Measurements from ENCODE around the gene THSD4. TPM values are rescaled to one million over a fixed set of nuclear protein-coding genes. Genes with fewer than 3 reads are reported as not detected.

THSD4 gene
- total and polyA plus RNA-seq, 7 donors, result 1.4 to 7.8 (median 2.2) TPM

DNA sequence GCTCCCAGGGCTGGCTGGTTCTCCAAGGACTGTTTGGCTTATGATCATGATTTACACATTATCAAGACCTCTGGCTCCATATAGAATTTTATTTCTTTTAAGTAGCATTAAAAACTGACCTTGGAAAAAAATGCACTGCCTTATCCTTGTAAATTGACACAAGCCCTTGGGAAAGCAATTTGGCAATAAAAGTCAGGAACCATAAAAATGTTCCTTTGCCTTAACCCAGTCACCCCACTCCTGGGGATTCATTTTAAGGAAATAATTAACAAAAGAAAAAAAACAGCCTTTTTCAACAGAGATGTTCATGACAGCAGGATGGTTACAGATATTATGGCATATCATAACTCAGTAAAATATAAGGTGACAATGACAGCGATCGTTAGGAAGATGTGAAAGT lies 643.4 kb downstream of the THSD4 start:
- no peak for DNase-seq
- WGBS, 2 donors, result 19 to 71% methylated on average over 2 of the region's 2 CpGs
- H3K9me3 ChIP-seq, result peaks cover 0 to 5% (median 4%) of the 10 kb centered on the region in 4 donors
- H3K27ac ChIP-seq, result no peak overlapping the region
- intact Hi-C loops (cut with DNase I), result no loop called here
- H3K36me3 ChIP-seq, result no peaks in the 10 kb centered on the region
- H3K4me1 ChIP-seq, result no peaks in the 10 kb centered on the region
- no peak overlapping the region for H3K4me3 ChIP-seq
- H3K27me3 ChIP-seq, result no peaks in the 10 kb centered on the region
- TF ChIP-seq POLR2AphosphoS5 (IDR thresholded peaks at IDR 0.05), result no peak
- TF ChIP-seq POLR2A (IDR thresholded peaks at IDR 0.05), result no peak
- no peak for TF ChIP-seq EP300 (IDR thresholded peaks at IDR 0.05)
- TF ChIP-seq, protein P1, sequence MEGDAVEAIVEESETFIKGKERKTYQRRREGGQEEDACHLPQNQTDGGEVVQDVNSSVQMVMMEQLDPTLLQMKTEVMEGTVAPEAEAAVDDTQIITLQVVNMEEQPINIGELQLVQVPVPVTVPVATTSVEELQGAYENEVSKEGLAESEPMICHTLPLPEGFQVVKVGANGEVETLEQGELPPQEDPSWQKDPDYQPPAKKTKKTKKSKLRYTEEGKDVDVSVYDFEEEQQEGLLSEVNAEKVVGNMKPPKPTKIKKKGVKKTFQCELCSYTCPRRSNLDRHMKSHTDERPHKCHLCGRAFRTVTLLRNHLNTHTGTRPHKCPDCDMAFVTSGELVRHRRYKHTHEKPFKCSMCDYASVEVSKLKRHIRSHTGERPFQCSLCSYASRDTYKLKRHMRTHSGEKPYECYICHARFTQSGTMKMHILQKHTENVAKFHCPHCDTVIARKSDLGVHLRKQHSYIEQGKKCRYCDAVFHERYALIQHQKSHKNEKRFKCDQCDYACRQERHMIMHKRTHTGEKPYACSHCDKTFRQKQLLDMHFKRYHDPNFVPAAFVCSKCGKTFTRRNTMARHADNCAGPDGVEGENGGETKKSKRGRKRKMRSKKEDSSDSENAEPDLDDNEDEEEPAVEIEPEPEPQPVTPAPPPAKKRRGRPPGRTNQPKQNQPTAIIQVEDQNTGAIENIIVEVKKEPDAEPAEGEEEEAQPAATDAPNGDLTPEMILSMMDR (IDR thresholded peaks at IDR 0.05), result no peak

- TF ChIP-seq POLR2AphosphoS5 (IDR thresholded peaks at IDR 0.05) (no peak), POLR2A (IDR thresholded peaks at IDR 0.05) (no peak), EP300 (IDR thresholded peaks at IDR 0.05) (no peak)
- TF ChIP-seq, protein P1 (IDR thresholded peaks at IDR 0.05), result no peak
Observed at GRCh38 chr15:71760852-71761251, 645.6 kb downstream of the THSD4 start.

GRCh38 chr15:71761649-71762048 lies 646.4 kb downstream of the THSD4 start:
- Histone ChIP-seq H3K4me3 (no peak overlapping the region), H3K36me3 (no peaks in the 10 kb centered on the region), H3K4me1 (no peaks in the 10 kb centered on the region), H3K27ac (no peak overlapping the region), H3K9me3 (peaks cover 0 to 5% (median 4%) of the 10 kb centered on the region in 4 donors), H3K27me3 (no peaks in the 10 kb centered on the region)
- no peak for DNase-seq
- 6 to 57% methylated on average over 3 of the region's 3 CpGs for WGBS, 2 donors
- TF ChIP-seq POLR2A (IDR thresholded peaks at IDR 0.05) (no peak), POLR2AphosphoS5 (IDR thresholded peaks at IDR 0.05) (no peak), EP300 (IDR thresholded peaks at IDR 0.05) (no peak)
- TF ChIP-seq, protein P1 (IDR thresholded peaks at IDR 0.05), result no peak
- intact Hi-C loops (cut with DNase I), result no loop called here

More at GRCh38 chr15:71760852-71761251, 645.6 kb downstream of the THSD4 start:
- Histone ChIP-seq H3K9me3 (peaks cover 0 to 5% (median 4%) of the 10 kb centered on the region in 4 donors), H3K4me1 (no peaks in the 10 kb centered on the region), H3K4me3 (no peak overlapping the region), H3K27me3 (no peaks in the 10 kb centered on the region), H3K27ac (no peak overlapping the region), H3K36me3 (no peaks in the 10 kb centered on the region)
- no peak for DNase-seq
- intact Hi-C loops (cut with DNase I), result no loop called here
- WGBS, 2 donors, result 89 to 98% methylated on average over 1 of the region's 1 CpG

DNA sequence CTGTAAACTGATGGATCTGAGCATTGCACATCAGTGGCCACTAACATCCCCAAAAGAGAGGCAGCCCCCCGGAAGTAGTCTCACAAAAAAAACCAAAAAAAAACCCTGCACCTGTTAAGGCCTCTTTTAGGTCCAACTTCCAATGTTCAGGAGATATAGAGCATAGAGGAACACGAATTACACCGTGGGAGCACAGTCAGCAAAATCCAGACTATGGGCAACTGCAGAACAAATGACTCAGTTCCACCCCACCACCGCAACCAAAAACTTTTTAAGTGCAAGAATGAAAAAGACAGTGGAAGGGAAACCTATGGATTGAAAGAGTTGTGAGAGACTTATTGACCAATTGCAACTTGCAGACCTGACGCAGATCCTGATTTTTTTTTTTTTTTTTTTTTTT lies 652.9 kb downstream of the THSD4 start:
- H3K27me3 ChIP-seq, result no peaks in the 10 kb centered on the region
- no peak overlapping the region for H3K4me3 ChIP-seq
- TF ChIP-seq POLR2AphosphoS5 (IDR thresholded peaks at IDR 0.05) (no peak), EP300 (IDR thresholded peaks at IDR 0.05) (no peak), POLR2A (IDR thresholded peaks at IDR 0.05) (no peak)
- TF ChIP-seq, protein P1 (IDR thresholded peaks at IDR 0.05), result no peak
- intact Hi-C loops (cut with DNase I), result no loop called here
- 95 to 96% methylated on average over 5 of the region's 5 CpGs for WGBS, 2 donors
- H3K9me3 ChIP-seq, result no peaks in the 10 kb centered on the region
- no peak overlapping the region for H3K27ac ChIP-seq
- H3K36me3 ChIP-seq, result no peaks in the 10 kb centered on the region
- no peaks in the 10 kb centered on the region for H3K4me1 ChIP-seq
- DNase-seq, result no peak

- intact Hi-C loops (cut with DNase I), result no loop called here
Observed at GRCh38 chr15:71773206-71773859, 658.1 kb downstream of the THSD4 start.

More at GRCh38 chr15:71773206-71773859, 658.1 kb downstream of the THSD4 start:
- no peak for TF ChIP-seq POLR2AphosphoS5 (IDR thresholded peaks at IDR 0.05)
- no peak for TF ChIP-seq POLR2A (IDR thresholded peaks at IDR 0.05)
- Histone ChIP-seq H3K4me3 (no peak overlapping the region), H3K9me3 (no peaks in the 10 kb centered on the region), H3K36me3 (no peaks in the 10 kb centered on the region), H3K27me3 (no peaks in the 10 kb centered on the region), H3K27ac (no peak overlapping the region), H3K4me1 (no peaks in the 10 kb centered on the region)
- no peak for DNase-seq
- WGBS, 2 donors, result 97% methylated on average over 1 of the region's 1 CpG

Measured in sigmoid colon (tissue), 7 donors.